ENCODE measurements around the gene FLT3LG. TPM values are rescaled to one million over a fixed set of nuclear protein-coding genes. Genes with fewer than 3 reads are reported as not detected.

FLT3LG gene
- total RNA-seq, 4 donors from 2014 or later, result 3.6 to 13.8 (median 8.4) TPM

DNA sequence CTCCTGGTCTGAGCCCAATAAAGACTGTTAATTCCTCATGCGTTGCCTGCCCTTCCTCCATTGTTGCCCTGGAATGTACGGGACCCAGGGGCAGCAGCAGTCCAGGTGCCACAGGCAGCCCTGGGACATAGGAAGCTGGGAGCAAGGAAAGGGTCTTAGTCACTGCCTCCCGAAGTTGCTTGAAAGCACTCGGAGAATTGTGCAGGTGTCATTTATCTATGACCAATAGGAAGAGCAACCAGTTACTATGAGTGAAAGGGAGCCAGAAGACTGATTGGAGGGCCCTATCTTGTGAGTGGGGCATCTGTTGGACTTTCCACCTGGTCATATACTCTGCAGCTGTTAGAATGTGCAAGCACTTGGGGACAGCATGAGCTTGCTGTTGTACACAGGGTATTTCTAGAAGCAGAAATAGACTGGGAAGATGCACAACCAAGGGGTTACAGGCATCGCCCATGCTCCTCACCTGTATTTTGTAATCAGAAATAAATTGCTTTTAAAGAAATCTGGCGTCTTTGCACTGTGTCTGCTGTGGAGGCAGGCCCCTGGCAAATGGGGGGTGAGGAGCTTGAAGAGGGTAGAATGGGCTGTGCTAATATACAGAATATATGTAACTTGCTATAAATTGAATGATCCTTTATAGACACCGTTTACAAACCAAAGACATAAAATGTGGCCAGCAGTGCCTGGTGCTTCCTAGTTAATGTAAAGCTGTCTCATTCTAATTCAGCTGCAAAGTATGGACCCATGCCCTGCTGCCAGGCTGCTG is 18.0 kb downstream of the FLT3LG start:
- Histone ChIP-seq H3K27ac (no peak overlapping the region), H3K9me3 (no peaks in the 10 kb centered on the region), H3K27me3 (no peaks in the 10 kb centered on the region), H3K4me3 (no peak overlapping the region), H3K36me3 (peaks cover 7 to 43% (median 27%) of the 10 kb centered on the region in 3 donors), H3K4me1 (peaks cover 0 to 41% (median 21%) of the 10 kb centered on the region in 4 donors)
- DNase-seq (ENCODE audit: low spot score in 2 of 2), result no peak
- 66 to 80% methylated on average over 7 of the region's 7 CpGs for WGBS, 2 donors
- TF ChIP-seq, protein P1, sequence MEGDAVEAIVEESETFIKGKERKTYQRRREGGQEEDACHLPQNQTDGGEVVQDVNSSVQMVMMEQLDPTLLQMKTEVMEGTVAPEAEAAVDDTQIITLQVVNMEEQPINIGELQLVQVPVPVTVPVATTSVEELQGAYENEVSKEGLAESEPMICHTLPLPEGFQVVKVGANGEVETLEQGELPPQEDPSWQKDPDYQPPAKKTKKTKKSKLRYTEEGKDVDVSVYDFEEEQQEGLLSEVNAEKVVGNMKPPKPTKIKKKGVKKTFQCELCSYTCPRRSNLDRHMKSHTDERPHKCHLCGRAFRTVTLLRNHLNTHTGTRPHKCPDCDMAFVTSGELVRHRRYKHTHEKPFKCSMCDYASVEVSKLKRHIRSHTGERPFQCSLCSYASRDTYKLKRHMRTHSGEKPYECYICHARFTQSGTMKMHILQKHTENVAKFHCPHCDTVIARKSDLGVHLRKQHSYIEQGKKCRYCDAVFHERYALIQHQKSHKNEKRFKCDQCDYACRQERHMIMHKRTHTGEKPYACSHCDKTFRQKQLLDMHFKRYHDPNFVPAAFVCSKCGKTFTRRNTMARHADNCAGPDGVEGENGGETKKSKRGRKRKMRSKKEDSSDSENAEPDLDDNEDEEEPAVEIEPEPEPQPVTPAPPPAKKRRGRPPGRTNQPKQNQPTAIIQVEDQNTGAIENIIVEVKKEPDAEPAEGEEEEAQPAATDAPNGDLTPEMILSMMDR (IDR thresholded peaks at IDR 0.05), result no peak
- TF ChIP-seq EP300 (IDR thresholded peaks at IDR 0.05) (no peak), POLR2A (IDR thresholded peaks at IDR 0.05) (no peak)

DNA sequence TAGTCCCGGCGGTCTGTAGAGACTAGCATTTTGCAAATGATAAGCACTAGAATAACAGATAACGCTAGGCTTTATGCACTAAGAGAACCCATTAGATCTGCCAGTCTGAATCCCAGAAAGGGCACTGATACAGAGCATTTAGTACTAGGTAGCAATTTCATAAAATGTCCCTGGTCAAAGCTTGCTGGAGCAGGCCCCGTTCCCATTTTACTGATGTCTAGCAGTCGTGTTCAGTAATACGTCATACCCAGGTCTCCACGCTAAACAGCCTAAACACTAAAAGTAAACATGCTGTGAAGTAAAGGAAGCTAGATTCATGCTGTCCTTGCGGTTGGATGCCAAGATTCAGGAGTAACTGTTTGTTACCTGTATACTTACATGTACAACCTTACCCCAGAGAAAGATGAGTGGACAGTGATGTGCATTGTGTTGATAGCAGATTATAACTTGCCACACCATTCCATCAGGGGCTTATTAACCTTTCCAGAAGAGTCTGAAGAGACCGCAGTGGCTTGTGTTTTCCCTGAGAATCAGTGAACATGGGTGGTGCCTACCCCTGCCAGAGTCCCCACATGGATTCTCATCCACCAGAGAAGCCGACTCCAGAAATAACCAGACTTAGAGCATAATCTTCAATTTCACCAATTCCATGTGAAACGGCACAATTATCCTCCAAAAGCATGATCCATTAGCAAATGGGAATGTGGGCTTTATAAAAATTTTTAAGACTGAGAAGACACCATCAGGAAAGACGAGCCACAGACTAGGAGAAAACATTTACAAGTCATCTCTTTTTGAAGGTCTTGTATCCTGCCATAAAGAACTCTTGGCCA is 18.8 kb downstream of the FLT3LG start:
- H3K4me3 ChIP-seq, result no peak overlapping the region
- peaks cover 3 to 48% (median 28%) of the 10 kb centered on the region in 4 donors for H3K4me1 ChIP-seq
- DNase-seq (ENCODE audit: low spot score in 2 of 2), result no peak
- no peaks in the 10 kb centered on the region for H3K9me3 ChIP-seq
- TF ChIP-seq EP300 (IDR thresholded peaks at IDR 0.05), result peak in 1 of 2 donors; percentile 9
- TF ChIP-seq, protein P1 (IDR thresholded peaks at IDR 0.05), result no peak
- H3K27me3 ChIP-seq, result no peaks in the 10 kb centered on the region
- 71 to 73% methylated on average over 12 of the region's 12 CpGs for WGBS, 2 donors
- H3K36me3 ChIP-seq, result peaks cover 9 to 51% (median 31%) of the 10 kb centered on the region in 3 donors
- peak overlapping the region in 1 of 4 donors; percentile 14 for H3K27ac ChIP-seq

DNA sequence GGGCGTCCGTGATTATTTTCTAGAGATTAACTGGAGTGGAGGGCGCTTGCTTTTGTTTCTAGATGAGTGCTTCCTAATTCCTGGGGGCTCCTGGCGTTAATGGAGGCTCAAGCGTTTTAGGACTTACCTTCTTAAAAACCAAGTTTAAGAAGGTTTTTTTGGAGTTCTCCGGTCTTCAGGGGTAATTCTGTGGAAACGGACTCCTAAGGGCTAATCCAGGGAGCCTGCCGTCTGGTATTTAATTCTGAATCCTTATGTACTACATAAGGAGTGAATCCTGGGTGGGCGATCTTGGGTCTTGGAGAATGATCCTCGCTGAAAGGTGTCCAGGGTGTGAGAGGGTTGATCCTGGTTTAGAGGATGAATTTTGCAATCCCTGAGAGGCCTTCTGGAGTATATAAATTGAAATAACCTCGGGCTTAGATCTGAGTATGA is 22.6 kb downstream of the FLT3LG start:
- Histone ChIP-seq H3K4me3 (peak overlapping the region; percentile 79 to 96 (median 86)), H3K4me1 (peaks cover 6 to 56% (median 22%) of the 10 kb centered on the region in 4 donors), H3K36me3 (peaks cover 4 to 54% (median 36%) of the 10 kb centered on the region in 3 donors), H3K27me3 (no peaks in the 10 kb centered on the region), H3K27ac (peak overlapping the region; percentile 94 to 97 (median 97)), H3K9me3 (no peaks in the 10 kb centered on the region)
- TF ChIP-seq, protein P1 (IDR thresholded peaks at IDR 0.05), result no peak
- no peak for DNase-seq (ENCODE audit: low spot score in 2 of 2)
- WGBS, 2 donors, result 0 to 1% methylated on average over 11 of the region's 11 CpGs

DNA sequence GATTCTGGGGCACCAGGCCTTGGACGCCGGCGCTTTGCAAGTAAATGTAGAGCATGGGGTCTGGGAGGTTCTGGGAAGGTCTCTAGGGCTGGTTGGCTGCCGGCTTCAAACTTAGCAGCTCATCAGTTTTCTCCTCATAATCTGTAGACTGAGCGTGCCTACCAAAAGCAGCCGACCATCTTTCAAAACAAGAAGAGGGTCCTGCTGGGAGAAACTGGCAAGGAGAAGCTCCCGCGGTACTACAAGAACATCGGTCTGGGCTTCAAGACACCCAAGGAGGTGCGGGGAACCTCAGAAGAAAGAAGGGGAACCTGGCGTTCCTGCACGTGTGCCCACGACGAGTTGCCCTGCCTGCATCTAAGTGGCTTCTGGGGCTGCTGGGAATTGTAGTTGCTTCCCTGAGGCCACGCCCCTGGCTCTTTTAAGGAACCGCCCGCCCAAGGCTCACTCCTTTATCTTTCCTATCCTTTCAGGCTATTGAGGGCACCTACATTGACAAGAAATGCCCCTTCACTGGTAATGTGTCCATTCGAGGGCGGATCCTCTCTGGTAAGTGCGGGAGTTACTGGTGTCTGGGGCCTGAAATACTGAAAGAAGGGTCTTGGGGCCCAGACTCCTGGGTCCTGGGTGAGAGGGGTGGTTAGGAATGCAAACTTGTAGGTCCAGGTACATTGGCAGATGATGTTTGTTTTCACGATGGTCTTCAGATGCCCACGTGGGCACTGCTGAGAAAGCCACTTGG is 23.2 kb downstream of the FLT3LG start:
- no peaks in the 10 kb centered on the region for H3K9me3 ChIP-seq
- DNase-seq (ENCODE audit: low spot score in 2 of 2), result peak; percentile 51 to 64
- no peak for TF ChIP-seq EP300 (IDR thresholded peaks at IDR 0.05)
- TF ChIP-seq POLR2A (IDR thresholded peaks at IDR 0.05), result peak in 1 of 2 donors; percentile 41
- H3K4me3 ChIP-seq, result peak overlapping the region; percentile 79 to 96 (median 86)
- H3K27me3 ChIP-seq, result no peaks in the 10 kb centered on the region
- H3K36me3 ChIP-seq, result peaks cover 4 to 48% (median 30%) of the 10 kb centered on the region in 3 donors
- 23% methylated on average over 22 of the region's 22 CpGs for WGBS, 2 donors
- peak overlapping the region; percentile 94 to 97 (median 97) for H3K27ac ChIP-seq
- H3K4me1 ChIP-seq, result peaks cover 6 to 58% (median 23%) of the 10 kb centered on the region in 4 donors

DNA sequence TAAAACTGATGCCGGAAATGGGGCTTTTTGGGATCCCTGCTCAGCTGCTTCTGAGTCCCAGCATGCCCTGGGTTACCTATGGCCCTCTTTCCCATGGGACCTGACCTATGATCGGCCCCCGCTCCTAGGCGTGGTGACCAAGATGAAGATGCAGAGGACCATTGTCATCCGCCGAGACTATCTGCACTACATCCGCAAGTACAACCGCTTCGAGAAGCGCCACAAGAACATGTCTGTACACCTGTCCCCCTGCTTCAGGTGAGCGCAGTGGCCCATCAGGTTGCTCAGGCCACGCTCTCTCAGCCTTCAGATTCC is 23.7 kb downstream of the FLT3LG start:
- H3K27me3 ChIP-seq, result no peaks in the 10 kb centered on the region
- TF ChIP-seq, protein P1 (IDR thresholded peaks at IDR 0.05), result no peak
- TF ChIP-seq EP300 (IDR thresholded peaks at IDR 0.05) (no peak), POLR2A (IDR thresholded peaks at IDR 0.05) (no peak)
- DNase-seq (ENCODE audit: low spot score in 2 of 2), result no peak
- peaks cover 6 to 59% (median 23%) of the 10 kb centered on the region in 4 donors for H3K4me1 ChIP-seq
- H3K36me3 ChIP-seq, result peaks cover 4 to 42% (median 27%) of the 10 kb centered on the region in 3 donors
- no peaks in the 10 kb centered on the region for H3K9me3 ChIP-seq
- peak overlapping the region; percentile 94 to 97 (median 97) for H3K27ac ChIP-seq
- H3K4me3 ChIP-seq, result peak overlapping the region in 1 of 4 donors; percentile 87
- WGBS, 2 donors, result 89 to 97% methylated on average over 12 of the region's 12 CpGs
